Right lung (tissue), 5 donors: Measurements from ENCODE around the gene NRBF2. TPM values are rescaled to one million over a fixed set of nuclear protein-coding genes. Genes with fewer than 3 reads are reported as not detected.
"Not testable (repeated sequence)": the region's sequence is repeated elsewhere in the genome, so short reads cannot be mapped to it uniquely, and the experiment has no call there.

Source experiments
- DNase-seq, 2 donors: peaks; one replicate each; pipeline ENCODE4 v3.0.0-alpha.2; 2013
- polyA plus RNA-seq, 5 donors: library from polyadenylated mRNA; unstranded; fragments of 120-200 nt; gene quantifications; one replicate each; pipeline versions ENCODE4 v1.2.1 to v1.2.3, GENCODE V29; 2013; ENCODE audit warnings: inconsistent platforms in 1 of 5, low replicate concordance in 1 of 5; ENCODE audit not compliant: insufficient read length in 5 of 5, insufficient read depth in 1 of 5

NRBF2 gene
- polyA plus RNA-seq, 5 donors, result 20.7 to 26.5 (median 21.8) TPM

- peak; percentile 70 to 72 for DNase-seq
Measured at GRCh38 chr10:63115732-63116383, 17.3 kb upstream of the NRBF2 start.

GRCh38 chr10:63116452-63117072 is 16.6 kb upstream of the NRBF2 start:
- no peak for DNase-seq

- DNase-seq, result no peak
Measured at GRCh38 chr10:63119041-63119440, 14.1 kb upstream of the NRBF2 start.

- peak in 1 of 2 donors; percentile 26 for DNase-seq
Measured at GRCh38 chr10:63120554-63120953, 12.6 kb upstream of the NRBF2 start.

- DNase-seq, result no peak
Measured at GRCh38 chr10:63123727-63124362, 9.3 kb upstream of the NRBF2 start.

GRCh38 chr10:63125459-63125858 is 7.7 kb upstream of the NRBF2 start:
- no peak for DNase-seq

GRCh38 chr10:63128443-63128842 is 4.7 kb upstream of the NRBF2 start:
- DNase-seq, result no peak

GRCh38 chr10:63129888-63130287 is 3.2 kb upstream of the NRBF2 start:
- DNase-seq, result no peak

- DNase-seq, result no peak
Measured at GRCh38 chr10:63132651-63133055, 475 bp upstream of the NRBF2 start.

- peak in 1 of 2 donors; percentile 45 for DNase-seq
Measured at GRCh38 chr10:63133821-63134557, 861 bp downstream of the NRBF2 start.

- no peak for DNase-seq
Measured at GRCh38 chr10:63137306-63137705, 4.2 kb downstream of the NRBF2 start.

GRCh38 chr10:63140077-63140476 is 6.9 kb downstream of the NRBF2 start:
- DNase-seq, result no peak

- no peak for DNase-seq
Measured at GRCh38 chr10:63142136-63142535, 9.0 kb downstream of the NRBF2 start.

- no peak for DNase-seq
Measured at GRCh38 chr10:63143987-63144386, 10.9 kb downstream of the NRBF2 start.

GRCh38 chr10:63145782-63146181 is 12.7 kb downstream of the NRBF2 start:
- no peak for DNase-seq

- DNase-seq, result no peak
Measured at GRCh38 chr10:63146503-63146902, 13.4 kb downstream of the NRBF2 start.

- no peak for DNase-seq
Measured at GRCh38 chr10:63150745-63151144, 17.6 kb downstream of the NRBF2 start.

- not testable (repeated sequence) for DNase-seq
Measured at GRCh38 chr10:63153868-63154545, 20.9 kb downstream of the NRBF2 start.

GRCh38 chr10:63154546-63155387 is 21.6 kb downstream of the NRBF2 start:
- DNase-seq, result no peak

GRCh38 chr10:63155388-63156020 is 22.4 kb downstream of the NRBF2 start:
- DNase-seq, result no peak
